Memory B cell (primary cell): ENCODE results near the gene FBXO24.
"Not testable (repeated sequence)": the region's sequence is repeated elsewhere in the genome, so short reads cannot be mapped to it uniquely, and the experiment has no call there.

Experiments used
- ATAC-seq: fragments of 150-1000 bp; cut with Tn5 transposase; 2 replicates; pipeline ENCODE4 v1.10.0; 2021; ENCODE audit warnings: low read depth, mild to moderate bottlenecking, moderate library complexity
- DNase-seq, 2 donors: peaks; one replicate each; pipeline ENCODE4 v3.0.0; 2022; ENCODE audit warnings: low spot score in 2 of 2
- H3K27ac Mint-ChIP-seq: one replicate; pipeline ENCODE4 v1.8.0; 2022; ENCODE audit warnings: mild to moderate bottlenecking, moderate library complexity, mixed read lengths
- H3K27me3 Mint-ChIP-seq: one replicate; pipeline ENCODE4 v1.8.0; 2022; ENCODE audit warnings: mixed read lengths
- H3K36me3 Mint-ChIP-seq: one replicate; pipeline ENCODE4 v1.8.0; 2022; ENCODE audit warnings: mild to moderate bottlenecking, mixed read lengths
- H3K4me1 Mint-ChIP-seq: one replicate; pipeline ENCODE4 v1.8.0; 2022; ENCODE audit warnings: mixed read lengths
- H3K4me3 Mint-ChIP-seq: one replicate; pipeline ENCODE4 v1.8.0; 2022; ENCODE audit warnings: mild to moderate bottlenecking, moderate library complexity, mixed read lengths
- H3K9me3 Mint-ChIP-seq: one replicate; pipeline ENCODE4 v1.8.0; 2022; ENCODE audit warnings: mixed read lengths

FBXO24 gene

DNA sequence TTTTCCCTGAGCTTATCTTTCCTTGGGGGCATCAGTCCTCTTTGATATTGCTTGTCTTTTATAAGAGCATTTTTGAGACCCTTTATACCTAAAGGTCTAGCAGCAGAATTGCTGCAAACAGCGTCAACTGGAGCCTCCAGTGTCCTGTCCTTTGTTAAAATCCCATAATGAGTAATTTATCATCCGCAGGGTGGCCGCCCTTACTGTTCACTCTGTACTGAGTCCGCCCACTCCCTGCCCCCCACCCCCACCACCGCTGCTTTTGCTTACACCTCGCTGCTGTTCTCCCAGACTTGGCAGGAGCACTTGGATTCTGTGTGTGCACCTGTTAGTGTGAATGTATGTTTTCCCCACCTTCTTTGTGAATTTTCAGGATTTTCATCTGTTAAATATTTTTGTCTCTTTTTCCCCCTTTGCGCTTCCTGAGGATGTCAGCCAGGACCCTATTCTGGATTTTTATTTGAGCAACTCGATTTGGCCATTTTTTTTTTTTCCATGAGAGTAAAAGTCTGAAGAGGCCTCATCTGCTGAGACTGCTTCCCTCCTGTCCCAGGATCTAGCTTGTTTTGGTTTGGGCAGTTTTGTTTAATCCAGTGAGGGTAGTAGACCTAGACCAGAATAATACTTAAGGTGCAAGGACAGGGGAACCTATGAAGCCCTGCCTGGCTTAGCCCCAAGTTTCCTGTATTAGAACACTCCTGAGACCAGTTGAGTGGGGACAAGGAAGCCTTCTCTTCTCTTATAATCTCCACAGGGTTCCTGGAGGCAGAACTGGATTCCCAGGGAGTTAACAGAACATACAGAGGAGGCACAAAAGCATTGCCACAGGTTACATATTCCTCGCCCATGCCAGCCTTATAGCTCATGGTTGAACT lies 39.0 kb upstream of the FBXO24 start:
- peak overlapping the region; percentile 64 for H3K4me3 Mint-ChIP-seq
- H3K9me3 Mint-ChIP-seq = no peaks in the 10 kb centered on the region
- H3K27me3 Mint-ChIP-seq = no peaks in the 10 kb centered on the region
- no peaks in the 10 kb centered on the region for H3K36me3 Mint-ChIP-seq
- peak overlapping the region; percentile 67 for H3K27ac Mint-ChIP-seq
- H3K4me1 Mint-ChIP-seq = peaks cover 57% of the 10 kb centered on the region
- no peak for ATAC-seq
- DNase-seq = no peak

DNA sequence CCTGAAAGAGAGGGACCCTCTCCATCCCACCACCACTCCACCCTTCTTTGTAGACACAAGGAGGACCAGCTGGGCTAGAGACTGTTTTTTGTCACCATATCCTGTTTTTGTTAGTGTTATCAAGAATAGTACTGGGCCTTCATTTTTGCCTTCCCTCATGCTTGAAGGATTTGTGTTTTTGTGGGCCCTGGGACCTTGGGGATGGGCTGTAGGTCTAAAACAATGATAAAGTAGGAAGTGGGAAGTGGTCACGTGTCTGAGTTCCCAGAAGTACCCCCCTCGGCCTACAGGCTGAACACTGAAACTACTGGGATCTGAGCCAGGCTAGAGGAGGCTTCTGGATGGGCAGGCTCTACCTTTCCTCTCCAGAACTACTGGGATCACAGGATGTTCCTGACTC lies 38.3 kb upstream of the FBXO24 start:
- ATAC-seq (no peak), DNase-seq (no peak)
- Mint-ChIP-seq H3K4me1 (peaks cover 50% of the 10 kb centered on the region), H3K36me3 (peaks cover 2% of the 10 kb centered on the region), H3K27me3 (no peaks in the 10 kb centered on the region), H3K9me3 (no peaks in the 10 kb centered on the region), H3K27ac (peak overlapping the region; percentile 67), H3K4me3 (peak overlapping the region; percentile 3)

DNA sequence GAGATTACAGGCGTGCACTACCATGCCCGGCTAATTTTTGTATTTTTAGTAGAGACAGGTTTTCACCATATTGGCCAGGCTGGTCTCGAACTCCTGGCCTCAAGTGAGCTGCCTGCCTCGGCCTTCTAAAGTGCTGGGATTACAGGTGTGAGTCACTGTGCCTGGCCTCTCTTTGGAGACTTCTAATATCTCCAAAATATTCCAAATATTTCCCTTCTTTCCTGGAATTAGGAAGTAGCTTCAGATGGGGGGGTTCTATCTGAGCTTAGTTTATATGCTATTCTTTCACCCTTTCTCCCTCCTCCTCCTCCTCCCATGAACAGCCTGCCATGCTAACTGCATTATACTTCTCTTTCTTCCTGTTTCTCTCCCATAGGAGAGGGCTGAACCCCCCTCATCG lies 37.7 kb upstream of the FBXO24 start:
- ATAC-seq, H3K4me3 Mint-ChIP-seq, DNase-seq, H3K9me3 Mint-ChIP-seq, H3K36me3 Mint-ChIP-seq, H3K27me3 Mint-ChIP-seq: not testable (repeated sequence)
- H3K27ac Mint-ChIP-seq = peak overlapping the region; percentile 23
- H3K4me1 Mint-ChIP-seq = peaks cover 46% of the 10 kb centered on the region

DNA sequence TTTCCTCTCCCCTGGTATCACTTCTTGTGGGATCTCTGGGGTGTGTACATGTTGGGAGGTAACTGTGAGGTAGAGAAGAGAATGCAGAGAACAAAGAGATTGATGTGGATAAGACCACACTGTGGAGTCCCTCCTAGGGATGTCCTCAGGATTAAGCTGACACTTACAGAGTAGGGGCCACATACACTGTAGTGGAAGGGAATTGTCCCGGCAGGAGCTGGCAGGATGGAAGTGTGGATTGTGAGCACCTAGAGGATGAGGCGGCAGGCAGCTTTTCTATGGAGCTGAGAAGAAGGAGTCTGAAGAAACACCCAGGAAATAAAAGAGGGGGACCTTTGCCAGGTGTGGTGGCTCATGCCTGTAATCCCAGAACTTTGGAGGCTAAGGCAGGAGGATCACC lies 33.6 kb upstream of the FBXO24 start:
- no peak for DNase-seq
- no peaks in the 10 kb centered on the region for H3K9me3 Mint-ChIP-seq
- no peaks in the 10 kb centered on the region for H3K27me3 Mint-ChIP-seq
- peaks cover 13% of the 10 kb centered on the region for H3K4me1 Mint-ChIP-seq
- no peak for ATAC-seq
- no peak overlapping the region for H3K4me3 Mint-ChIP-seq
- H3K27ac Mint-ChIP-seq = no peak overlapping the region
- peaks cover 9% of the 10 kb centered on the region for H3K36me3 Mint-ChIP-seq

DNA sequence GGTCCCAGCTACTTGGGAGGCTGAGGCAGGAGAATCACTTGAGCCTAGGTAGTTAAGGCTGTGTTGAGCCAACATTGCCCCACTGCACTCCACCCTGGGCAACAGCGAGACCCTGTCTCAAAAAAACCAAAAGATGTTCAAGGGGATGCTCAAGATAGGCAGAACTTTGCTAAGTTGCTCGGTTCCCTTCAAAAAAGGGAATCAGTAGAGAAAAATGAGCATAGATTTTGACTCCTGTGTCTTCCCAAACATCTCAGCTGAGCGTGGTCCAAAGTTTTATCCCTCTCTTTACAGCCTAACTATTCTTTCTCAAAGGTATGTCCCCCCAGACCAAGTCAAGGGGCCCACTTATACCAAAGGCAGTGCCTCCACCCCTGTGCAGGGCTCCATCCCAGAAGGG lies 33.1 kb upstream of the FBXO24 start:
- Mint-ChIP-seq H3K9me3 (no peaks in the 10 kb centered on the region), H3K36me3 (peaks cover 9% of the 10 kb centered on the region), H3K4me1 (peaks cover 9% of the 10 kb centered on the region), H3K27ac (no peak overlapping the region), H3K27me3 (no peaks in the 10 kb centered on the region), H3K4me3 (no peak overlapping the region)
- DNase-seq (no peak), ATAC-seq (no peak)

DNA sequence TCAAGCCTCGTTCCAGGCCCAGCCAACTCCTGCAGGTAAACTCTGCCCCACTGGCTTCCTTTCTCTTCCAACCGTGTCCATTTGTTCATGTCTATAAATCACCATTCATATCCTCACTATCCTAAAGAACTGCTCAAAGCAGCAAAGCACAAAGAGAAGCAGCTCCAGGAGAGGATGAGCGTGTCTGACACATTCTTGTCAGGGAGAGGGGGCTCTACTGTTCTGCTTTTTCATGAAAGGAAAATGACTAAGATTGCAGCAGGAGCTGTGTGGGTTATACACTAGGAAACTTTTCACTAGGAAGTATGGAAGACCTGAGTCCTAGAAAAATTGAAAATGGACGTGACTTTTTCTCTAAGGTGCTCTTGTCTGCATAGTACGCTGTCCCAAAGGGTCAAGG lies 30.4 kb upstream of the FBXO24 start:
- H3K27ac Mint-ChIP-seq = no peak overlapping the region
- peaks cover 9% of the 10 kb centered on the region for H3K36me3 Mint-ChIP-seq

DNA sequence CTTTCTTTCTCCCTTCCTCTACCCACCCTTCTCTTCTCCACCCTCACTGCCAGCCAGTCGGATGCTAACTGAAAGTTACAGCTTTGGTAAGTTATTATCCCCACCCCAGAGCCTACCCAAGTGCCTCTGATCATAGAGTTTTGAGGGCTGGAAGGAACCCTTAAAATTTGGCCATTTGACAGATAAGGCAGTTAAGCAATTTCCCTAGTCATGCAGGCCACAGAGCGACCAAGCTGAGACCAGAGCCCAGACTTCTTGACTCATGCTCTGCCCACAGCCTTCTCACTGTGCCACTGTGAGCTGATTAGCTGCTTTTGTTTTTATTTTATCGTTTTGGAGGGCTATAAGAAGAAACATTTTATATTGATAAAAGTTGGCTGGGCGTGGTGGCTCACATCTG lies 29.6 kb upstream of the FBXO24 start:
- DNase-seq (no peak), ATAC-seq (no peak)
- H3K36me3 Mint-ChIP-seq = peaks cover 9% of the 10 kb centered on the region
- H3K9me3 Mint-ChIP-seq = no peaks in the 10 kb centered on the region
- H3K4me1 Mint-ChIP-seq = peaks cover 5% of the 10 kb centered on the region
- no peak overlapping the region for H3K27ac Mint-ChIP-seq
- H3K4me3 Mint-ChIP-seq = no peak overlapping the region
- H3K27me3 Mint-ChIP-seq = no peaks in the 10 kb centered on the region

More for the DNA sequence above, 30.4 kb upstream of the FBXO24 start:
- H3K9me3 Mint-ChIP-seq = no peaks in the 10 kb centered on the region
- no peak overlapping the region for H3K4me3 Mint-ChIP-seq
- DNase-seq = no peak
- H3K27me3 Mint-ChIP-seq = no peaks in the 10 kb centered on the region
- H3K4me1 Mint-ChIP-seq = peaks cover 5% of the 10 kb centered on the region
- no peak for ATAC-seq

DNA sequence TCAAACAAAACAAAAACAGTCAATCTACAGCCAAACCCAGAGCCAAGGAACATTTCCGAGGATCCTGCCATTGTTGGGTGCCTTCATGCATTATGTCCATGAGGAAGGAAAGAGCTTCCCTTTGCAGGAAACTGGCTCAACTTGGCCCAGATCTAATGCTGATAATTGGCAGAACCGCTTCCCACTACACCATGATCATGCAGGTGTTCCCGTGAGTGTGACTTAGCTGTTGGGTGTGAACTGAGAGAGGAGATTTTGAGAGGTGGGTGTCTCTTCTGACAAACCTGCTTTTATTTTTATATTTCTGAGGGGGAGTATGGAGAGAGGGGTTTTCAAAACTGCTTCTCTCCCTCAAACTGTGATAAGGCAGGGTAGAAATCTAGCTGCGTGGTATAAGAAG lies 27.0 kb upstream of the FBXO24 start:
- Mint-ChIP-seq H3K9me3 (no peaks in the 10 kb centered on the region), H3K27me3 (no peaks in the 10 kb centered on the region), H3K36me3 (peaks cover 11% of the 10 kb centered on the region), H3K4me3 (no peak overlapping the region), H3K27ac (no peak overlapping the region), H3K4me1 (peaks cover 5% of the 10 kb centered on the region)
- no peak for DNase-seq
- no peak for ATAC-seq

DNA sequence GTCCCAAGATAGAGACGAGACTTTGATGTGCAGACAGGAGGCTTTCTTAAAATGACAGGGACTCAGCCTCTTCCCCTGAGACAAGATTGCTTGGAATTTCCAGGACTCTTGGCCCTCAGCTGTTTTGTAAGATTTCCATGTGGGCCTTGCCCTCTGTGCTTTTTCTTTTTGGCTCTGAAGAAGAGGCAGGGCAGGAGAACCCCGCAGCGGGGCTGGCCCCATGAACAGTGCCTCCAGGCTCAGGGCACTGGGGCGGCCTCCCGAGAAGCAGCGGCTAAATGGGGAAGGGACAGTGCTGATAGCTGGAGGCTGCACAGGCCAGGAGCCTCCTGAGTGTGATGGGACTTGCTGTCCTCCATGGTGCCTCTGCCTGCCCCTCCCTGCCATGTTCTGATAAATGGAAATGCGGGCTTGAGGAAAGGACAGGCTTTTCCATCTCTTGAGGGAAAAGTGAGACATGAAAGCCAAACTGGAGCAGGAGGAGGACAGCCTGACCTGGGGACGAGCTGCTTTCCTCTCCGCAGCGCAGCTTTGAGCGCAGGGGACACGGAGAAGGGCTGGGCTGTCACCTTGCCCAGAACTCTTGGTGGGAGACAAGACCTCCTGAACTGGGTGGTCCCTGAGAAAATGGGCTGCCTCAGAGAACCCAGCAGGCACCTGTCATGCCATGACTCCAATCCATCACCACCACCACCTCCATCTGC lies 24.5 kb upstream of the FBXO24 start:
- Mint-ChIP-seq H3K27me3 (no peaks in the 10 kb centered on the region), H3K36me3 (peaks cover 4% of the 10 kb centered on the region), H3K4me3 (no peak overlapping the region), H3K27ac (no peak overlapping the region), H3K4me1 (peaks cover 7% of the 10 kb centered on the region), H3K9me3 (no peaks in the 10 kb centered on the region)
- ATAC-seq (no peak), DNase-seq (no peak)

DNA sequence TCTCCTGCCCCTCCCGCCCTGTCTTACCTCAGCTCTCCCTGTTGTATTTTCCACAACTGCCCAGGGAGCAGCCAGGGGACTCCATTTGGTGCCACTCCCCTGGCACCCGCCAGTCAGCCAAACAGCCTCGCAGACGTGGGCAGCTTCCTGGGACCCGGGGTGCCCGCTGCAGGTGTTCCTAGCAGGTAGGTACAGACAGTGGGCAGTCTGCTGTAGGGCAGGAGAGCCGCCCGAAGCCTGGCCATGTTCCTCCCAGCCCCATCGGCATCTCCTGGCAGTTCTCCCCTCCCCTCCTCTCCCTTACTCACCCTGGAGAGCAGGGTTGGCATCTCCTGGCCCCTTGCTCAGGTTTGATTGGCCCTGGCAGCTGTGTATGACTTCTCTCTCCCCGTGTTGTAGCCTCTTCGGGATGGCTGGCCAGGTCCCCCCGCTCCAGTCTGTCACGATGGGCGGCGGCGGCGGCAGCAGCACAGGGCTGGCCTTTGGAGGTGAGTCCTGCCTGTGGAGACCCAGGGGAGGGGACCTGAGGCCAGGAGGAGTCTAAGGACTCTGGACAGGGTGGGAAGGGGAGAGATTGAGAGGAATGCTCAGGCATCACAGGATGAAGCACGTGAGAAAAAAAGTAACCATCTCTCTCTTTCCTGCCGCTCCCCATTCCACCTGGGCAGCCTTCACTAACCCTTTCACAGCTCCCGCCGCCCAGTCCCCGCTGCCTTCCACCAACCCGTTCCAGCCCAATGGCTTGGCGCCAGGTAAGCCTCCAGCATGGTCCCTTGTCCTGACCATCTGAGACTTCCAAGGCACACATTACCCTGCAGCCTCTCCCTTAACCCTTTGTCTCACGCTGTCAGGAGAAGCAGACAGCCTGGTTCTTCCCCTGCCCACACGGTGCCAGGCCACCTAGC lies 23.7 kb upstream of the FBXO24 start:
- Mint-ChIP-seq H3K36me3 (peaks cover 4% of the 10 kb centered on the region), H3K4me3 (no peak overlapping the region), H3K27me3 (no peaks in the 10 kb centered on the region), H3K27ac (no peak overlapping the region), H3K9me3 (no peaks in the 10 kb centered on the region), H3K4me1 (peaks cover 11% of the 10 kb centered on the region)
- DNase-seq (no peak), ATAC-seq (no peak)

DNA sequence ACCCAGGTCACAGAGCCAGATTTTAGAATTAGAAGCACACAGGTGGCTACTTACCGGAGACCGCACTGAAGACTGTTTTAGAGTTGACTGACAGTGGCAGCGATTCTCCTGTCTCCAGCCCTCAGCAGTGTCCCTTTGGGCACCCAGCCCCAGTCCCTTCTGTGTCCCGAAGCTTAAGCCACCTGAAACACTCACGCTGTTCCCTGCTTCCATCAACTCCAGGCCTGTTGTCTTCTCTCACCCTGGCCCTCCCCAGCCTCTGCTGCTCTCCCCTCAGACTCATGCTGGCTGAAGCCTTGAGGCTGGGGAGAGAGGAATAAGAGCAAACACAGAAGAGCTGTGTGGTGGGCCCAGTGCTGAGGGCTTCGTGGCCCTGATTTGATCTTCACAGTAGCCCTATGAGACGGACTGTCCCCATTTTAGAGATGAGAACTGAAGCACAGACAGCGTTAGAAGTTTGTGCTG lies 23.0 kb upstream of the FBXO24 start:
- Mint-ChIP-seq H3K36me3 (peaks cover 4% of the 10 kb centered on the region), H3K27ac (no peak overlapping the region), H3K4me3 (no peak overlapping the region)

DNA sequence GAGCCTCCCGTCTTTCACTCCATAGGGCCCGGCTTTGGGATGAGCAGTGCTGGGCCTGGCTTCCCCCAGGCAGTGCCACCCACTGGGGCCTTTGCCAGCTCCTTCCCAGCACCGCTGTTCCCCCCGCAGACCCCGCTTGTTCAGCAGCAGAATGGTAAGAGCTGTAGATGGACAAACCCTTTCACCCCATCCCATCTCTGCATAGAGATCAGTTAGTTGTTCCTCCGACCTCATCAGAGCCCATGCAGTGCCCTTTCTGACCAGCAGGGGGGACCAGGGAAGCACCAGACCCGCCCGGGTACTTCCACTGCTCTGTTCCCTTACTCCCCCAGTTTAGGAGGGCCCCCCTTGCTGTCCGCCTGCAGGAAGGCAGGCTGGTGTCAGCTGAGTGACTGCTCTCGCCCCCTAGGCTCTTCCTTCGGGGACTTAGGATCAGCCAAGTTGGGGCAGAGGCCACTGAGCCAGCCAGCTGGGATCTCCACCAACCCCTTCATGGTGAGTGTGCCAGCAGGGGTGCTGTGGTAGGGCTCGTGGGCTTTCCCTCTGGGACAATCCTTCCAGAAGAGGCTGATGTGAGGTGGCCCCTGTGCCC lies 22.2 kb upstream of the FBXO24 start:
- no peaks in the 10 kb centered on the region for H3K27me3 Mint-ChIP-seq
- H3K4me3 Mint-ChIP-seq = no peak overlapping the region
- no peaks in the 10 kb centered on the region for H3K9me3 Mint-ChIP-seq
- peaks cover 4% of the 10 kb centered on the region for H3K36me3 Mint-ChIP-seq
- H3K27ac Mint-ChIP-seq = no peak overlapping the region
- ATAC-seq (peak; percentile 68), DNase-seq (peak; percentile 83 to 89)
- peaks cover 21% of the 10 kb centered on the region for H3K4me1 Mint-ChIP-seq

More for the DNA sequence above, 23.0 kb upstream of the FBXO24 start:
- H3K27me3 Mint-ChIP-seq = no peaks in the 10 kb centered on the region
- peaks cover 16% of the 10 kb centered on the region for H3K4me1 Mint-ChIP-seq
- DNase-seq (no peak), ATAC-seq (no peak)
- H3K9me3 Mint-ChIP-seq = no peaks in the 10 kb centered on the region

DNA sequence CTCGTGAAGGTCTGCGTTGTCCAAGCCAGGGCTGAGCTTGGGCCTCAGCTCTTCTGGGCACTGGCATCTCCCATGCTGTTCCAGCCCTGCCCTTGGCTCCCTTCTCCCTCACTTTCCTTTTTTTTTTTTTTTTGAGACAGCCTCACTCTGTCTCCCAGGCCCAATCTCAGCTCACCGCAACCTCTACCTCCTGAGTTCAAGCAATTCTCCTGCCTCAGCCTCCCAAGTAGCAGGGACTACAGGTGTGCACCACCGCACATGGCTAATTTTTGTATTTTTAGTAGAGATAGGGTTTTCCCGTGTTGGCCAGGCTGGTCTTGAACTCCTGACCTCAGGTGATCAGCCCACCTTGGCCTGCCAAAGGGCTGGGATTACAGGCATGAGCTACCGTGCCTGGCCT lies 21.7 kb upstream of the FBXO24 start:
- H3K36me3 Mint-ChIP-seq, H3K27me3 Mint-ChIP-seq, H3K27ac Mint-ChIP-seq, H3K9me3 Mint-ChIP-seq, H3K4me3 Mint-ChIP-seq, ATAC-seq, DNase-seq: not testable (repeated sequence)
- peaks cover 23% of the 10 kb centered on the region for H3K4me1 Mint-ChIP-seq
